SJSA1 (cell line): Measurements from ENCODE around the gene RCN2. TPM values are rescaled to one million over a fixed set of nuclear protein-coding genes. Genes with fewer than 3 reads are reported as not detected.

ENCODE experiments used
- DNase-seq, 2 experiments: peaks; one replicate each; pipeline ENCODE4 v3.0.0-alpha.2; 2015 to 2020; ENCODE audit warnings: low spot score in 2 of 2, low read depth in 1 of 2
- H3K27ac ChIP-seq: fragments of 250-450 bp; sonication (Bioruptor Pico); 2 replicates; pipeline ENCODE4 v1.5.1; 2020; ENCODE audit warnings: mild to moderate bottlenecking, moderate library complexity
- H3K27me3 ChIP-seq: fragments of 250-450 bp; sonication (Bioruptor Pico); replicated peaks from 2 replicates; pipeline ENCODE4 v1.5.1; 2020; ENCODE audit warnings: mild to moderate bottlenecking, moderate library complexity
- H3K36me3 ChIP-seq: fragments of 250-450 bp; sonication (Bioruptor Pico); 2 replicates; pipeline ENCODE4 v1.5.1; 2020; ENCODE audit warnings: mild to moderate bottlenecking
- H3K4me1 ChIP-seq: fragments of 250-450 bp; sonication (Bioruptor Pico); replicated peaks from 2 replicates; pipeline ENCODE4 v1.6.1; 2021; ENCODE audit warnings: mild to moderate bottlenecking
- H3K4me3 ChIP-seq: fragments of 250-450 bp; sonication (Bioruptor Pico); 2 replicates; pipeline ENCODE4 v1.5.1; 2020; ENCODE audit warnings: mild to moderate bottlenecking
- H3K9me3 ChIP-seq: fragments of 250-450 bp; sonication (Bioruptor Pico); replicated peaks from 2 replicates; pipeline ENCODE4 v1.5.1; 2020; ENCODE audit warnings: mild to moderate bottlenecking
- total RNA-seq: library from RNA; depleted of rRNA; stranded (reverse); fragments of >200 nt; shearing (Covaris generic); gene quantifications from 2 replicates; pipeline ENCODE4 v1.2.3, GENCODE V29; 2014

Gene RCN2
- total RNA-seq, 1 experiment from 2014 or later, result 135 TPM

GRCh38 chr15:76986743-76987142, 55.2 kb downstream of the RCN2 start:
- Histone ChIP-seq H3K9me3 (no peaks in the 10 kb centered on the region), H3K36me3 (no peaks in the 10 kb centered on the region), H3K27me3 (no peaks in the 10 kb centered on the region), H3K4me1 (no peaks in the 10 kb centered on the region), H3K4me3 (no peak overlapping the region), H3K27ac (no peak overlapping the region)
- no peak for DNase-seq

GRCh38 chr15:76987276-76987675, 55.7 kb downstream of the RCN2 start:
- DNase-seq, result no peak
- Histone ChIP-seq H3K4me3 (no peak overlapping the region), H3K27ac (no peak overlapping the region), H3K9me3 (no peaks in the 10 kb centered on the region), H3K4me1 (no peaks in the 10 kb centered on the region), H3K27me3 (no peaks in the 10 kb centered on the region), H3K36me3 (no peaks in the 10 kb centered on the region)

- Histone ChIP-seq H3K27ac (no peak overlapping the region), H3K4me3 (no peak overlapping the region)
These were observed 56.6 kb downstream of the RCN2 start for GRCh38 chr15:76987896-76988860.

GRCh38 chr15:76988867-76989780, 57.6 kb downstream of the RCN2 start:
- H3K4me1 ChIP-seq, result no peaks in the 10 kb centered on the region
- H3K4me3 ChIP-seq, result no peak overlapping the region
- H3K9me3 ChIP-seq, result no peaks in the 10 kb centered on the region
- H3K27ac ChIP-seq, result no peak overlapping the region
- H3K36me3 ChIP-seq, result no peaks in the 10 kb centered on the region
- H3K27me3 ChIP-seq, result no peaks in the 10 kb centered on the region
- DNase-seq, result no peak

More at GRCh38 chr15:76987896-76988860, 56.6 kb downstream of the RCN2 start:
- H3K27me3 ChIP-seq, result no peaks in the 10 kb centered on the region
- no peaks in the 10 kb centered on the region for H3K36me3 ChIP-seq
- H3K4me1 ChIP-seq, result no peaks in the 10 kb centered on the region
- no peaks in the 10 kb centered on the region for H3K9me3 ChIP-seq
- no peak for DNase-seq

- H3K4me3 ChIP-seq, result no peak overlapping the region
- H3K4me1 ChIP-seq, result no peaks in the 10 kb centered on the region
- no peaks in the 10 kb centered on the region for H3K36me3 ChIP-seq
- H3K27me3 ChIP-seq, result no peaks in the 10 kb centered on the region
- no peak overlapping the region for H3K27ac ChIP-seq
- no peaks in the 10 kb centered on the region for H3K9me3 ChIP-seq
- DNase-seq, result no peak
These were observed 59.5 kb downstream of the RCN2 start for GRCh38 chr15:76991048-76991447.

GRCh38 chr15:76991741-76992645, 60.4 kb downstream of the RCN2 start:
- H3K9me3 ChIP-seq, result no peaks in the 10 kb centered on the region
- no peak for DNase-seq
- H3K36me3 ChIP-seq, result no peaks in the 10 kb centered on the region
- no peak overlapping the region for H3K27ac ChIP-seq
- H3K4me1 ChIP-seq, result no peaks in the 10 kb centered on the region
- no peak overlapping the region for H3K4me3 ChIP-seq
- no peaks in the 10 kb centered on the region for H3K27me3 ChIP-seq

- H3K27me3 ChIP-seq, result no peaks in the 10 kb centered on the region
- H3K36me3 ChIP-seq, result no peaks in the 10 kb centered on the region
- H3K4me1 ChIP-seq, result no peaks in the 10 kb centered on the region
- DNase-seq, result no peak
- H3K27ac ChIP-seq, result no peak overlapping the region
- H3K9me3 ChIP-seq, result no peaks in the 10 kb centered on the region
- no peak overlapping the region for H3K4me3 ChIP-seq
These were observed 61.7 kb downstream of the RCN2 start for GRCh38 chr15:76993114-76993725.

- H3K27ac ChIP-seq, result no peak overlapping the region
- no peak overlapping the region for H3K4me3 ChIP-seq
- no peaks in the 10 kb centered on the region for H3K36me3 ChIP-seq
- no peaks in the 10 kb centered on the region for H3K9me3 ChIP-seq
- H3K4me1 ChIP-seq, result no peaks in the 10 kb centered on the region
- DNase-seq, result no peak
- H3K27me3 ChIP-seq, result no peaks in the 10 kb centered on the region
These were observed 62.5 kb downstream of the RCN2 start for GRCh38 chr15:76994001-76994400.

- H3K9me3 ChIP-seq, result no peaks in the 10 kb centered on the region
- H3K4me3 ChIP-seq, result no peak overlapping the region
- no peaks in the 10 kb centered on the region for H3K36me3 ChIP-seq
- no peaks in the 10 kb centered on the region for H3K27me3 ChIP-seq
- H3K4me1 ChIP-seq, result no peaks in the 10 kb centered on the region
- no peak for DNase-seq
- no peak overlapping the region for H3K27ac ChIP-seq
These were observed 62.9 kb downstream of the RCN2 start for GRCh38 chr15:76994496-76994895.

- H3K27ac ChIP-seq, result no peak within 1 kb of the TSS
- H3K9me3 ChIP-seq, result no peaks in the 10 kb centered on the region
- no peaks in the 10 kb centered on the region for H3K4me1 ChIP-seq
- no peak for DNase-seq
- H3K4me3 ChIP-seq, result no peak within 1 kb of the TSS
- no peaks in the 10 kb centered on the region for H3K36me3 ChIP-seq
- H3K27me3 ChIP-seq, result no peaks in the 10 kb centered on the region
These were observed 63.7 kb downstream of the RCN2 start, which contains the start of gene PSTPIP1 for GRCh38 chr15:76994971-76995945. Gene PSTPIP1, plus strand, starts transcription at chr15:76995126. Its CDS starts 448 bp downstream, at chr15:76995574.

GRCh38 chr15:76996076-76996525, 64.6 kb downstream of the RCN2 start:
- no peak for DNase-seq
- H3K4me3 ChIP-seq, result no peak overlapping the region
- H3K27ac ChIP-seq, result no peak overlapping the region
- H3K4me1 ChIP-seq, result no peaks in the 10 kb centered on the region
- H3K36me3 ChIP-seq, result no peaks in the 10 kb centered on the region
- H3K9me3 ChIP-seq, result no peaks in the 10 kb centered on the region
- H3K27me3 ChIP-seq, result no peaks in the 10 kb centered on the region
